ENCODE data around the gene CASKIN2.
"Not testable (repeated sequence)": the region's sequence is repeated elsewhere in the genome, so short reads cannot be mapped to it uniquely, and the experiment has no call there.

CASKIN2 gene

GRCh38 chr17:75521290-75521689, 6.0 kb upstream of the CASKIN2 start:
- DNase-seq (ENCODE audit: low read depth in 1 of 2, low spot score in 1 of 2): no peak

GRCh38 chr17:75520413-75520812, 5.1 kb upstream of the CASKIN2 start:
- DNase-seq (ENCODE audit: low read depth in 1 of 2, low spot score in 1 of 2): not testable (repeated sequence)

GRCh38 chr17:75518983-75519537, 3.7 kb upstream of the CASKIN2 start:
- DNase-seq (ENCODE audit: low read depth in 1 of 2, low spot score in 1 of 2): no peak

- no peak for DNase-seq (ENCODE audit: low read depth in 1 of 2, low spot score in 1 of 2)
Measured at GRCh38 chr17:75518201-75518600, 2.9 kb upstream of the CASKIN2 start.

- no peak for DNase-seq (ENCODE audit: low read depth in 1 of 2, low spot score in 1 of 2)
Measured at GRCh38 chr17:75517297-75517865, 2.0 kb upstream of the CASKIN2 start.

GRCh38 chr17:75516619-75517296, 1.4 kb upstream of the CASKIN2 start:
- DNase-seq (ENCODE audit: low read depth in 1 of 2, low spot score in 1 of 2): no peak

GRCh38 chr17:75516255-75516618, 900 bp upstream of the CASKIN2 start, which contains the start of gene TSEN54:
TSEN54 (plus strand) TSS chr17:75516528; CDS start chr17:75516561, 33 bp downstream.
- peak; percentile 87 to 89 for DNase-seq (ENCODE audit: low read depth in 1 of 2, low spot score in 1 of 2)

- no peak for DNase-seq (ENCODE audit: low read depth in 1 of 2, low spot score in 1 of 2)
Measured at GRCh38 chr17:75514919-75515495, 330 bp downstream of the CASKIN2 start.

GRCh38 chr17:75514299-75514918, 928 bp downstream of the CASKIN2 start:
- DNase-seq (ENCODE audit: low read depth in 1 of 2, low spot score in 1 of 2): no peak

GRCh38 chr17:75513641-75514000, 1.7 kb downstream of the CASKIN2 start:
- DNase-seq (ENCODE audit: low read depth in 1 of 2, low spot score in 1 of 2): no peak

GRCh38 chr17:75512926-75513640, 2.3 kb downstream of the CASKIN2 start:
- DNase-seq (ENCODE audit: low read depth in 1 of 2, low spot score in 1 of 2): no peak

- no peak for DNase-seq (ENCODE audit: low read depth in 1 of 2, low spot score in 1 of 2)
Measured at GRCh38 chr17:75511610-75512575, 3.4 kb downstream of the CASKIN2 start.

GRCh38 chr17:75511270-75511609, 4.1 kb downstream of the CASKIN2 start:
- no peak for DNase-seq (ENCODE audit: low read depth in 1 of 2, low spot score in 1 of 2)

GRCh38 chr17:75509528-75510258, 5.6 kb downstream of the CASKIN2 start:
- no peak for DNase-seq (ENCODE audit: low read depth in 1 of 2, low spot score in 1 of 2)

GRCh38 chr17:75508931-75509361, 6.4 kb downstream of the CASKIN2 start:
- DNase-seq (ENCODE audit: low read depth in 1 of 2, low spot score in 1 of 2): no peak

- no peak for DNase-seq (ENCODE audit: low read depth in 1 of 2, low spot score in 1 of 2)
Measured at GRCh38 chr17:75507733-75508719, 7.3 kb downstream of the CASKIN2 start.

- no peak for DNase-seq (ENCODE audit: low read depth in 1 of 2, low spot score in 1 of 2)
Measured at GRCh38 chr17:75506888-75507287, 8.4 kb downstream of the CASKIN2 start.

- no peak for DNase-seq (ENCODE audit: low read depth in 1 of 2, low spot score in 1 of 2)
Measured at GRCh38 chr17:75506134-75506533, 9.2 kb downstream of the CASKIN2 start.
